H1 (cell line): Measurements from ENCODE around the gene FGD4. TPM values are rescaled to one million over a fixed set of nuclear protein-coding genes. Genes with fewer than 3 reads are reported as not detected.

Experiments
- CTCF ChIA-PET: fragments of 300-600 bp; sonication (Branson Sonifier 250); formaldehyde crosslinking; loops from one replicate; lab custom pipeline; 2021; ENCODE audit not compliant: partially characterized antibody; lab: Charles Lee
- POLR2A ChIA-PET: fragments of 300-600 bp; sonication (Branson Sonifier 250); formaldehyde crosslinking; loops from one replicate; lab custom pipeline; 2021; ENCODE audit warnings: inconsistent platforms; ENCODE audit not compliant: partially characterized antibody; lab: Charles Lee
- DNase-seq, 2 experiments: peaks; one replicate each; pipeline versions ENCODE4 v3.0.0 to v3.0.0-alpha.2; 2010 to 2022; ENCODE audit warnings: low spot score in 2 of 2, low read depth in 1 of 2, mixed read lengths in 1 of 2
- FAIRE-seq: peaks from 2 replicates; lab custom pipeline; 2011; peaks lifted over from hg19 to GRCh38; lab: Jason Lieb, UNC
- H2AFZ ChIP-seq: 2 replicates; pipeline ENCODE4 v1.8.1; 2012; ENCODE audit warnings: low read length, inconsistent platforms
- H2AK5ac ChIP-seq: 2 replicates; pipeline ENCODE4 v1.6.1; 2013; ENCODE audit warnings: low read depth, low read length
- H2BK120ac ChIP-seq: replicated peaks from 2 replicates; pipeline ENCODE3; 2013; ENCODE audit warnings: low read depth, low read length, inconsistent platforms
- H2BK12ac ChIP-seq: 2 replicates; pipeline ENCODE4 v1.6.1; 2013; ENCODE audit warnings: low read depth, low read length
- H2BK15ac ChIP-seq: 2 replicates; pipeline ENCODE4 v1.6.1; 2013; ENCODE audit warnings: low read length
- H2BK20ac ChIP-seq: 2 replicates; pipeline ENCODE4 v1.6.1; 2013; ENCODE audit warnings: low read length
- H2BK5ac ChIP-seq: 2 replicates; pipeline ENCODE4 v1.6.1; 2013; ENCODE audit warnings: low read depth, low read length
- H3K14ac ChIP-seq: 2 replicates; pipeline ENCODE4 v1.6.1; 2013; ENCODE audit warnings: inconsistent platforms; ENCODE audit not compliant: insufficient read length
- H3K18ac ChIP-seq: 2 replicates; pipeline ENCODE4 v1.6.1; 2013; ENCODE audit warnings: low read length; ENCODE audit errors: extremely low read depth
- H3K23ac ChIP-seq: 2 replicates; pipeline ENCODE4 v1.6.1; 2013; ENCODE audit warnings: inconsistent platforms; ENCODE audit not compliant: insufficient read length
- H3K23me2 ChIP-seq: 2 replicates; pipeline ENCODE4 v1.6.1; 2013; ENCODE audit warnings: low read depth, low read length
- H3K27ac ChIP-seq: 2 replicates; pipeline ENCODE4 v1.6.1; 2011; ENCODE audit warnings: low read depth, low read length, inconsistent platforms
- H3K27me3 ChIP-seq, 4 experiments: replicated peaks in 1 of 4; 1 replicate in 1 of 4; 2 replicates in 3 of 4; pipeline versions ENCODE4 v1.6.1 to v1.8.1; 2011 to 2013; ENCODE audit warnings: low read length in 3 of 4, mild to moderate bottlenecking in 3 of 4, inconsistent platforms in 2 of 4, mixed read lengths in 2 of 4, moderate library complexity in 1 of 4; ENCODE audit not compliant: control insufficient read depth in 3 of 4, insufficient read depth in 3 of 4; ENCODE audit errors: extremely low read depth in 1 of 4
- H3K36me3 ChIP-seq, 4 experiments: 2 replicates each; pipeline versions ENCODE4 v1.6.1 to v1.8.1; 2011 to 2013; ENCODE audit warnings: mild to moderate bottlenecking in 4 of 4, low read length in 3 of 4, moderate library complexity in 2 of 4, control low read depth in 1 of 4, inconsistent platforms in 1 of 4; ENCODE audit not compliant: insufficient read depth in 4 of 4, control insufficient read depth in 2 of 4
- H3K4ac ChIP-seq: replicated peaks from 2 replicates; pipeline ENCODE3; 2013; ENCODE audit warnings: low read length, low read depth, mixed read lengths, inconsistent platforms; ENCODE audit not compliant: insufficient read length
- H3K4me1 ChIP-seq, 4 experiments: replicated peaks in 1 of 4; 1 replicate in 1 of 4; 2 replicates in 3 of 4; pipeline versions ENCODE4 v1.6.1 to v1.8.1; 2011 to 2013; ENCODE audit warnings: low read length in 3 of 4, inconsistent platforms in 2 of 4, mixed read lengths in 1 of 4; ENCODE audit not compliant: insufficient read depth in 4 of 4, control insufficient read depth in 3 of 4
- H3K4me2 ChIP-seq, 2 experiments: 2 replicates each; pipeline versions ENCODE4 v1.6.1 to v1.8.1; 2011 to 2013; ENCODE audit warnings: low read depth in 2 of 2, low read length in 2 of 2, control low read depth in 1 of 2, inconsistent platforms in 1 of 2, mild to moderate bottlenecking in 1 of 2; ENCODE audit not compliant: insufficient read depth in 1 of 2
- H3K4me3 ChIP-seq, 4 experiments: fragments of 200-600, 300-600 bp in 1 of 4; sonication (generic), shearing (Covaris generic), sonication (Bioruptor Twin) in 1 of 4; 2 replicates each; pipeline versions ENCODE4 v1.5.1 to v1.8.1; 2011 to 2016; ENCODE audit warnings: low read length in 4 of 4, low read depth in 3 of 4, control low read depth in 2 of 4, inconsistent platforms in 2 of 4, mild to moderate bottlenecking in 2 of 4, mixed read lengths in 1 of 4, moderate library complexity in 1 of 4; ENCODE audit not compliant: insufficient read depth in 2 of 4; ENCODE audit errors: extremely low read depth in 1 of 4
- H3K56ac ChIP-seq: replicated peaks from 2 replicates; pipeline ENCODE3; 2013; ENCODE audit warnings: low read depth, mild to moderate bottlenecking, mixed read lengths, low read length, inconsistent platforms; ENCODE audit not compliant: insufficient read length
- H3K79me1 ChIP-seq: 2 replicates; pipeline ENCODE4 v1.6.1; 2013; ENCODE audit warnings: low read depth, low read length, control low read depth
- H3K79me2 ChIP-seq, 2 experiments: 2 replicates each; pipeline versions ENCODE4 v1.6.1 to v1.8.1; 2012 to 2013; ENCODE audit warnings: low read length in 2 of 2, mild to moderate bottlenecking in 2 of 2, inconsistent platforms in 1 of 2; ENCODE audit not compliant: insufficient read depth in 2 of 2, control insufficient read depth in 1 of 2
- H3K9ac ChIP-seq, 4 experiments: replicated peaks in 1 of 4; 1 replicate in 1 of 4; 2 replicates in 3 of 4; pipeline versions ENCODE4 v1.6.1 to v1.8.1; 2011 to 2013; ENCODE audit warnings: low read depth in 3 of 4, low read length in 3 of 4, control low read depth in 2 of 4, mild to moderate bottlenecking in 2 of 4, moderate library complexity in 2 of 4, inconsistent platforms in 1 of 4; ENCODE audit errors: extremely low read depth in 1 of 4
- H3K9me3 ChIP-seq, 2 experiments: 2 replicates each; pipeline versions ENCODE4 v1.6.1 to v1.8.1; 2012 to 2013; ENCODE audit warnings: mild to moderate bottlenecking in 2 of 2, moderate library complexity in 2 of 2, control low read depth in 1 of 2, inconsistent platforms in 1 of 2, low read depth in 1 of 2, low read length in 1 of 2, mixed read lengths in 1 of 2; ENCODE audit not compliant: insufficient read depth in 2 of 2
- H4K20me1 ChIP-seq, 2 experiments: replicated peaks in 1 of 2; 2 replicates each; pipeline versions ENCODE3 to v1.8.1; 2011 to 2013; ENCODE audit warnings: inconsistent platforms in 2 of 2, low read length in 2 of 2, mild to moderate bottlenecking in 1 of 2; ENCODE audit not compliant: insufficient read depth in 2 of 2, control insufficient read depth in 1 of 2
- H4K5ac ChIP-seq: 2 replicates; pipeline ENCODE4 v1.6.1; 2013; ENCODE audit warnings: low read length, low read depth, mixed read lengths, inconsistent platforms; ENCODE audit not compliant: insufficient read length
- H4K8ac ChIP-seq: 2 replicates; pipeline ENCODE4 v1.8.0; 2013; ENCODE audit warnings: mild to moderate bottlenecking, moderate library complexity, low read length, inconsistent platforms; ENCODE audit not compliant: insufficient read depth; ENCODE audit errors: extremely low read depth
- H4K91ac ChIP-seq: replicated peaks from 2 replicates; pipeline ENCODE3; 2013; ENCODE audit warnings: low read length, mixed read lengths, inconsistent platforms; ENCODE audit not compliant: insufficient read length
- BRCA1 ChIP-seq: IDR thresholded peaks from 2 replicates; pipeline ENCODE4 v1.6.1; 2012; ENCODE audit warnings: low read depth, low read length, improper control_type of control experiment
- NANOG ChIP-seq: IDR thresholded peaks from 2 replicates; pipeline ENCODE4 v1.6.1; 2011; ENCODE audit warnings: low read length, low read depth, mild to moderate bottlenecking, inconsistent platforms; ENCODE audit not compliant: insufficient read depth, poor library complexity, severe bottlenecking
- NRF1 ChIP-seq: IDR thresholded peaks from 2 replicates; pipeline ENCODE4 v1.6.1; 2011; ENCODE audit warnings: mild to moderate bottlenecking, low read depth, low read length, improper control_type of control experiment
- POLR2A ChIP-seq, 2 experiments: IDR thresholded peaks; 1 replicate in 1 of 2; 2 replicates in 1 of 2; pipeline ENCODE4 v1.6.1; 2011; ENCODE audit warnings: low read depth in 2 of 2, low read length in 2 of 2, mild to moderate bottlenecking in 2 of 2; ENCODE audit errors: control extremely low read depth in 1 of 2
- RNF2 ChIP-seq: fragments of 200-900, 300-1000 bp; sonication (generic); IDR thresholded peaks from 2 replicates; pipeline ENCODE4 v1.7.1; 2016; ENCODE audit warnings: borderline replicate concordance, low read depth, mild to moderate bottlenecking, antibody characterized with exemption, low read length; ENCODE audit not compliant: poor library complexity, severe bottlenecking; ENCODE audit errors: missing control alignments
- SIX5 ChIP-seq: IDR thresholded peaks from 2 replicates; pipeline ENCODE4 v1.6.1; 2011; ENCODE audit warnings: mild to moderate bottlenecking, low read depth, low read length
- WGBS, 2 experiments: shearing (Covaris generic) in 1 of 2; methylation state at CpG; one replicate each; pipeline versions ENCODE4 v1.1.6 to v1.1.7; 2013 to 2015; ENCODE audit warnings: low lambda C conversion rate in 2 of 2, mixed read lengths in 2 of 2, inconsistent platforms in 1 of 2, low coverage in 1 of 2, missing lambda C conversion rate in 1 of 2; ENCODE audit not compliant: insufficient replicate concordance in 2 of 2, insufficient coverage in 1 of 2, insufficient read length in 1 of 2; ENCODE audit errors: extremely low coverage in 1 of 2, missing lambda C conversion rate in 1 of 2; 5-methylcytosine and 5-hydroxymethylcytosine counted together
- polyA plus RNA-seq, 7 experiments: library from polyadenylated mRNA; depleted of rRNA in 3 of 7; stranded (reverse) in 5 of 7; unstranded in 2 of 7; fragments of >200 nt in 5 of 7; fragments of 200-250 nt in 2 of 7; gene quantifications; 1 replicate in 5 of 7; 2 replicates in 1 of 7; 4 replicates in 1 of 7; pipeline versions ENCODE4 v1.2.1 to v1.2.3, GENCODE V29; 2011 to 2013; ENCODE audit warnings: missing spikeins in 2 of 7, mixed read lengths in 2 of 7
- total RNA-seq: library from RNA; stranded (reverse); fragmentation: NEBNext Ultra II Directional; extraction: Animal tissue kit (Norgen Biotek cat#: 25700); gene quantifications from 2 replicates; pipeline ENCODE4 v1.2.1, GENCODE V29; 2021

The FGD4 gene
- total and polyA plus RNA-seq, 2 of the 8 experiments (the other 6 are each of a cell fraction or from before 2014, with no cell fraction given): 8.5 to 48.2 TPM

GRCh38 chr12:32615441-32615840, 216.1 kb downstream of the FGD4 start:
- no peak overlapping the region for H3K4me3 ChIP-seq
- no peaks in the 10 kb centered on the region for H3K79me2 ChIP-seq
- H2BK120ac ChIP-seq: no peak overlapping the region
- no peak overlapping the region for H2AK5ac ChIP-seq
- no peaks in the 10 kb centered on the region for H3K4me1 ChIP-seq
- no peak for DNase-seq
- no peak overlapping the region for H3K27ac ChIP-seq
- H4K5ac ChIP-seq: no peak overlapping the region
- no peak overlapping the region for H2BK20ac ChIP-seq
- no peaks in the 10 kb centered on the region for H3K23me2 ChIP-seq
- no peak overlapping the region for H3K14ac ChIP-seq
- POLR2A ChIA-PET: no interaction called here
- H4K8ac ChIP-seq: no peak overlapping the region
- H3K18ac ChIP-seq: no peak overlapping the region
- TF ChIP-seq NRF1 (no peak), RNF2 (no peak), NANOG (no peak), SIX5 (no peak), BRCA1 (no peak), POLR2A (IDR thresholded peaks at IDR 0.05; ENCODE audit: control extremely low read depth in 1 of 2, low read depth in 2 of 2, low read length in 2 of 2) (no peak)
- TF ChIP-seq, all 59 proteins: peak for 0
- CTCF ChIA-PET: interaction anchor here (0.5 kb wide), 1 partner anchor 70 kb away, joined by 4 read pairs; no protein-coding TSS in a partner anchor
- H2BK15ac ChIP-seq: no peak overlapping the region
- H4K20me1 ChIP-seq: no peaks in the 10 kb centered on the region
- no peaks in the 10 kb centered on the region for H3K9me3 ChIP-seq
- H2AFZ ChIP-seq: no peak overlapping the region
- no peak overlapping the region for H3K56ac ChIP-seq
- H3K36me3 ChIP-seq: peaks cover 0 to 66% (median 35%) of the 10 kb centered on the region in 4 experiments; a peak in 5 of 8 replicates
- H3K23ac ChIP-seq: no peak overlapping the region
- 84% methylated on average over 6 of the region's 6 CpGs; no CpG with 5 or more reads in 1 of the 2 experiments for WGBS, 2 experiments
- H2BK12ac ChIP-seq: no peak overlapping the region
- H3K27me3 ChIP-seq: no peaks in the 10 kb centered on the region
- no peaks in the 10 kb centered on the region for H3K79me1 ChIP-seq
- no peak overlapping the region for H3K9ac ChIP-seq
- no peak overlapping the region for H3K4me2 ChIP-seq
- no peak for FAIRE-seq
- no peak overlapping the region for H2BK5ac ChIP-seq
- no peak overlapping the region for H3K4ac ChIP-seq
- H4K91ac ChIP-seq: no peak overlapping the region
